ENCODE results near the gene DNAJC3. TPM values are rescaled to one million over a fixed set of nuclear protein-coding genes. Genes with fewer than 3 reads are reported as not detected.

Gene DNAJC3
- total and polyA plus RNA-seq, 2 of the 13 experiments (the other 11 are each of a cell fraction or from before 2014, with no cell fraction given), result 10.4 to 48.2 TPM

DNA sequence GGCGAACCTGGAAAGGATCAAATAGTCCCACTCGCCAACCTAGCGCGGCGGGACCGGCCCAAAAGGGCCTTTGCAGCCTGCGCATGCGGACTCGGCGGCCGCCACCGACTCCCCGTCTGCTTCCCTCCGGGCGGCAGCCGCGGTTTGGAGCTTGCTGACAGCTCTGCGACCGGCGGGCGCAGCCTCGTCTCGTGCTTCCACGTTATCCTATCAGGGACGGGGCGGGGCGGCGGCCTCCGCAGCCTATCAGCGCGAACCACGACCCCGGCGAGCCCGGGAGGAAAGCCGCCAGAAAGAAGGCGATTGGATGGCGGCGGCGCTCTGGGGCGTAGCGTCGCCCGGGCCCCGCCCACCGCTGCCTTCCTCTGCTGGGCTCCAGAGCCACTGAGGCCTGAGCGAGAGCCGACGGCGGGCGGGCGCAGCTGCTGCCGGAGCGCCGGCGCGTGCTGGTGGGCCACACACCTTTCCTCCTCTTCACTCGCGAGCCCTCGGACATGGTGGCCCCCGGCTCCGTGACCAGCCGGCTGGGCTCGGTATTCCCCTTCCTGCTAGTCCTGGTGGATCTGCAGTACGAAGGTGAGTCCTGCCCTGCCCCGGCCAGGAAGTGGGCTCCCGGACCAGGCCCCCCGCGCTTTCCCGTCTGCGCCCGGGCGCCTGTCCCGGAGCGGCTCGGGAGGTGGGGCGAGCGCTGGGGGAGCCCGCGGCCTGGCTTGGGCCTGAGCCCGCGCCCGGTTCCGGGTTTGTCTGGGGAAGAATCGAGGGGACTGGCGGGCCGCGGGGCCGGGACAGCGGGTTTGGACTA is at the start of gene DNAJC3 (continued):
- TF ChIP-seq, protein P1, sequence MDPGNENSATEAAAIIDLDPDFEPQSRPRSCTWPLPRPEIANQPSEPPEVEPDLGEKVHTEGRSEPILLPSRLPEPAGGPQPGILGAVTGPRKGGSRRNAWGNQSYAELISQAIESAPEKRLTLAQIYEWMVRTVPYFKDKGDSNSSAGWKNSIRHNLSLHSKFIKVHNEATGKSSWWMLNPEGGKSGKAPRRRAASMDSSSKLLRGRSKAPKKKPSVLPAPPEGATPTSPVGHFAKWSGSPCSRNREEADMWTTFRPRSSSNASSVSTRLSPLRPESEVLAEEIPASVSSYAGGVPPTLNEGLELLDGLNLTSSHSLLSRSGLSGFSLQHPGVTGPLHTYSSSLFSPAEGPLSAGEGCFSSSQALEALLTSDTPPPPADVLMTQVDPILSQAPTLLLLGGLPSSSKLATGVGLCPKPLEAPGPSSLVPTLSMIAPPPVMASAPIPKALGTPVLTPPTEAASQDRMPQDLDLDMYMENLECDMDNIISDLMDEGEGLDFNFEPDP (CRISPR knock-in tag; conservative IDR thresholded peaks at IDR 0.05), result no peak
- peak; percentile 30; the same call in 1 of the 2 replicates for TF ChIP-seq KDM5A (IDR thresholded peaks at IDR 0.05; ENCODE audit: borderline replicate concordance, low read length)
- TF ChIP-seq JDP2 (CRISPR knock-in tag; IDR thresholded peaks at IDR 0.05; ENCODE audit: borderline replicate concordance), result no peak
- peak; percentile 79; the same call in 1 of the 2 replicates for TF ChIP-seq MYC (CRISPR knock-in tag; IDR thresholded peaks at IDR 0.05; ENCODE audit: borderline replicate concordance)
- TF ChIP-seq, protein P2, sequence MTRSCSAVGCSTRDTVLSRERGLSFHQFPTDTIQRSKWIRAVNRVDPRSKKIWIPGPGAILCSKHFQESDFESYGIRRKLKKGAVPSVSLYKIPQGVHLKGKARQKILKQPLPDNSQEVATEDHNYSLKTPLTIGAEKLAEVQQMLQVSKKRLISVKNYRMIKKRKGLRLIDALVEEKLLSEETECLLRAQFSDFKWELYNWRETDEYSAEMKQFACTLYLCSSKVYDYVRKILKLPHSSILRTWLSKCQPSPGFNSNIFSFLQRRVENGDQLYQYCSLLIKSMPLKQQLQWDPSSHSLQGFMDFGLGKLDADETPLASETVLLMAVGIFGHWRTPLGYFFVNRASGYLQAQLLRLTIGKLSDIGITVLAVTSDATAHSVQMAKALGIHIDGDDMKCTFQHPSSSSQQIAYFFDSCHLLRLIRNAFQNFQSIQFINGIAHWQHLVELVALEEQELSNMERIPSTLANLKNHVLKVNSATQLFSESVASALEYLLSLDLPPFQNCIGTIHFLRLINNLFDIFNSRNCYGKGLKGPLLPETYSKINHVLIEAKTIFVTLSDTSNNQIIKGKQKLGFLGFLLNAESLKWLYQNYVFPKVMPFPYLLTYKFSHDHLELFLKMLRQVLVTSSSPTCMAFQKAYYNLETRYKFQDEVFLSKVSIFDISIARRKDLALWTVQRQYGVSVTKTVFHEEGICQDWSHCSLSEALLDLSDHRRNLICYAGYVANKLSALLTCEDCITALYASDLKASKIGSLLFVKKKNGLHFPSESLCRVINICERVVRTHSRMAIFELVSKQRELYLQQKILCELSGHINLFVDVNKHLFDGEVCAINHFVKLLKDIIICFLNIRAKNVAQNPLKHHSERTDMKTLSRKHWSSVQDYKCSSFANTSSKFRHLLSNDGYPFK (CRISPR knock-in tag; IDR thresholded peaks at IDR 0.05; ENCODE audit: borderline replicate concordance), result no peak
- TF ChIP-seq FOXC1 (CRISPR knock-in tag; IDR thresholded peaks at IDR 0.05; ENCODE audit: borderline replicate concordance), result no peak; the same call in none of the 2 replicates
- TF ChIP-seq PAF1 (CRISPR knock-in tag; IDR thresholded peaks at IDR 0.05), result no peak
- TF ChIP-seq ATAD3A (CRISPR knock-in tag; IDR thresholded peaks at IDR 0.05), result no peak
- TF ChIP-seq SKI (IDR thresholded peaks at IDR 0.05; ENCODE audit: partially characterized antibody), result peak; percentile 53
- TF ChIP-seq MATR3 (CRISPR knock-in tag; IDR thresholded peaks at IDR 0.05), result no peak
- no peak; the same call in 1 of the 2 replicates for TF ChIP-seq GZF1 (CRISPR knock-in tag; IDR thresholded peaks at IDR 0.05)
- TF ChIP-seq ZNF383 (CRISPR knock-in tag; IDR thresholded peaks at IDR 0.05; ENCODE audit: borderline replicate concordance), result no peak
- TF ChIP-seq MBD4 (IDR thresholded peaks at IDR 0.05; ENCODE audit: borderline replicate concordance, low read length), result no peak
- peak; percentile 28; the same call in 1 of the 2 replicates for TF ChIP-seq RFX5 (IDR thresholded peaks at IDR 0.05; ENCODE audit: low read depth, low read length)
- no peak for TF ChIP-seq RORA (CRISPR knock-in tag; IDR thresholded peaks at IDR 0.05)
- peak; percentile 96 for TF ChIP-seq PHF8 (CRISPR knock-in tag; IDR thresholded peaks at IDR 0.05)
- no peak for TF ChIP-seq HNF4A (CRISPR knock-in tag; IDR thresholded peaks at IDR 0.05)
- TF ChIP-seq ZNF839 (CRISPR knock-in tag; IDR thresholded peaks at IDR 0.05; ENCODE audit: borderline replicate concordance), result 0 out of 2 replicates have a peak, but pooled peaks have one; percentile 18
- no peak for TF ChIP-seq ADNP (CRISPR knock-in tag; IDR thresholded peaks at IDR 0.05)
- TF ChIP-seq ZFY (CRISPR knock-in tag; IDR thresholded peaks at IDR 0.05), result peak; percentile 98
- TF ChIP-seq, protein P3, sequence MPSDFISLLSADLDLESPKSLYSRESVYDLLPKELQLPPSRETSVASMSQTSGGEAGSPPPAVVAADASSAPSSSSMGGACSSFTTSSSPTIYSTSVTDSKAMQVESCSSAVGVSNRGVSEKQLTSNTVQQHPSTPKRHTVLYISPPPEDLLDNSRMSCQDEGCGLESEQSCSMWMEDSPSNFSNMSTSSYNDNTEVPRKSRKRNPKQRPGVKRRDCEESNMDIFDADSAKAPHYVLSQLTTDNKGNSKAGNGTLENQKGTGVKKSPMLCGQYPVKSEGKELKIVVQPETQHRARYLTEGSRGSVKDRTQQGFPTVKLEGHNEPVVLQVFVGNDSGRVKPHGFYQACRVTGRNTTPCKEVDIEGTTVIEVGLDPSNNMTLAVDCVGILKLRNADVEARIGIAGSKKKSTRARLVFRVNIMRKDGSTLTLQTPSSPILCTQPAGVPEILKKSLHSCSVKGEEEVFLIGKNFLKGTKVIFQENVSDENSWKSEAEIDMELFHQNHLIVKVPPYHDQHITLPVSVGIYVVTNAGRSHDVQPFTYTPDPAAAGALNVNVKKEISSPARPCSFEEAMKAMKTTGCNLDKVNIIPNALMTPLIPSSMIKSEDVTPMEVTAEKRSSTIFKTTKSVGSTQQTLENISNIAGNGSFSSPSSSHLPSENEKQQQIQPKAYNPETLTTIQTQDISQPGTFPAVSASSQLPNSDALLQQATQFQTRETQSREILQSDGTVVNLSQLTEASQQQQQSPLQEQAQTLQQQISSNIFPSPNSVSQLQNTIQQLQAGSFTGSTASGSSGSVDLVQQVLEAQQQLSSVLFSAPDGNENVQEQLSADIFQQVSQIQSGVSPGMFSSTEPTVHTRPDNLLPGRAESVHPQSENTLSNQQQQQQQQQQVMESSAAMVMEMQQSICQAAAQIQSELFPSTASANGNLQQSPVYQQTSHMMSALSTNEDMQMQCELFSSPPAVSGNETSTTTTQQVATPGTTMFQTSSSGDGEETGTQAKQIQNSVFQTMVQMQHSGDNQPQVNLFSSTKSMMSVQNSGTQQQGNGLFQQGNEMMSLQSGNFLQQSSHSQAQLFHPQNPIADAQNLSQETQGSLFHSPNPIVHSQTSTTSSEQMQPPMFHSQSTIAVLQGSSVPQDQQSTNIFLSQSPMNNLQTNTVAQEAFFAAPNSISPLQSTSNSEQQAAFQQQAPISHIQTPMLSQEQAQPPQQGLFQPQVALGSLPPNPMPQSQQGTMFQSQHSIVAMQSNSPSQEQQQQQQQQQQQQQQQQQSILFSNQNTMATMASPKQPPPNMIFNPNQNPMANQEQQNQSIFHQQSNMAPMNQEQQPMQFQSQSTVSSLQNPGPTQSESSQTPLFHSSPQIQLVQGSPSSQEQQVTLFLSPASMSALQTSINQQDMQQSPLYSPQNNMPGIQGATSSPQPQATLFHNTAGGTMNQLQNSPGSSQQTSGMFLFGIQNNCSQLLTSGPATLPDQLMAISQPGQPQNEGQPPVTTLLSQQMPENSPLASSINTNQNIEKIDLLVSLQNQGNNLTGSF (CRISPR knock-in tag; IDR thresholded peaks at IDR 0.05), result 0 out of 2 replicates have a peak, but pooled peaks have one; percentile 45
